Measurements from ENCODE around the gene GPAM.
"Not testable (repeated sequence)": the region's sequence is repeated elsewhere in the genome, so short reads cannot be mapped to it uniquely, and the experiment has no call there.

The GPAM gene

GRCh38 chr10:112126172-112126571, 57.4 kb downstream of the GPAM start:
- DNase-seq: no peak

DNA sequence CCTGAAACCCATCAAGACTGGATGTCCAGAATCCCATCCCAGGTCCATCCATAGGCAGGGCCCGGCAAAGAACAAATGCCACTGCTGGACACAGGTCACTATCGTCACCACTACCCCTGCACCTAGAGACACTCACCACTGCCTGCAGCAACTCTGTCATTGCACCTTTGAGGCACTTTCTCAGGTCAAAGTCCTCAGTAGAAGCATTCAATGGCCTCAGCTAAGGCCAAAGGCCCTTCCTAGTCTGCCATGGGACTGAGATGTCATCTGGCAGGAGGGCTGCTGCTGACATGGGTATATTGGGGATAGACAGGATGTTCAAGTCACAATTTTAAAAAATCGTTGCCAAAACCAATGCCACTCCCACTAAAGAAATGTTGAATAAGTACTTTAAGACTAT, 58.7 kb downstream of the GPAM start:
- no peak for DNase-seq

DNA sequence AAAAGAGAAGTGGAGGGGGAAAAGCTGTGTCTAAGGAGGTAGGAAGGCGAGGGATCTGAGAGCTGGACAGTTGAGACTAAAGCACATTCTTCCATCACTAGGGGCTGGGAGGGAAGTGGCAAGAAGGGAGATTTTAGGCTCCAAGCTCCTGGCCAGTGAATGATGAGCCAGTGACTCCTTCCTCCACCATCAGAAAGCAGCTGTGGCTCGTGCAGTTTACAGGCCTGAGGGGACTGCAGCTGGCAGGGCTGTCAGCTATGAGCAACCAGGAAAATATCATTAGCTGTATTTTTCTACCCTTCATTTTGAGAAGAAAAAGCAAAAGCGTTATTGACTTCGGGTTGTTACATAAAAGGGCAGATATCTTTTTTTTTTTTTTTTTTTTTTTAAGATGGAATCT, 60.7 kb downstream of the GPAM start:
- DNase-seq: no peak

- DNase-seq: no peak
These were observed 63.1 kb downstream of the GPAM start for GRCh38 chr10:112120491-112120890.

DNA sequence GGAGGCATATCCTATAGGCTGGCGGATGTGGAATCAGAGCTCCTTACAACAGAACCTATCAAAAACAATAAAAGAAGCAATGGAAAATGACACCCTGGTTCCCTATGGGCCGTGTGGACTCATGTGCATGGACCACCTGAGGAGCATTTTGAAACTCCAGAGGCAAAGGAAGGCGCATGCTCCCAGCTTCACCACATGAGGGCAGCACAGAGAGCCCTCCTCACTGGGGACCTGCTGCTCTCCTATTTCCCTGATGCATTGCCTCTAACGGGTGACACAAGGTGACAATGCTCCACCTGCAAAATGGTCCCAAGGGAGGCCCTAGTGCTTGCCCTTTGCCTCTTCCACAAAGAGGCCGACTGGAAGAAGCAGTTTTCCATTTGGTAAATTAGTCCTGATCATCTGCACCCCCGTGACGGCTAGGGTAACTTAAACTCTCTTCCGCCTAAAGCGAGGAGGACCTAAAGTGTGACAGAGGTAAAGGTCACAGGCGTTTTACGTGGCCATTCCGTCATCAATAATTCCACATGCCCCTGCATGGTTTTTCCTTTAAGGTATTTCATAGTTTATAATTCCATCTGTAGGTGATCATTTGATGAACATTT, 67.7 kb downstream of the GPAM start:
- DNase-seq: peak; percentile 13

- DNase-seq: not testable (repeated sequence)
These were observed 73.8 kb downstream of the GPAM start for GRCh38 chr10:112109779-112110178.
